Fibroblast of skin of abdomen (primary cell): Measurements from ENCODE around the gene SH3RF1.

Experiments
- DNase-seq: peaks from one replicate; pipeline ENCODE4 v3.0.0-alpha.2; 2013

The SH3RF1 gene

DNA sequence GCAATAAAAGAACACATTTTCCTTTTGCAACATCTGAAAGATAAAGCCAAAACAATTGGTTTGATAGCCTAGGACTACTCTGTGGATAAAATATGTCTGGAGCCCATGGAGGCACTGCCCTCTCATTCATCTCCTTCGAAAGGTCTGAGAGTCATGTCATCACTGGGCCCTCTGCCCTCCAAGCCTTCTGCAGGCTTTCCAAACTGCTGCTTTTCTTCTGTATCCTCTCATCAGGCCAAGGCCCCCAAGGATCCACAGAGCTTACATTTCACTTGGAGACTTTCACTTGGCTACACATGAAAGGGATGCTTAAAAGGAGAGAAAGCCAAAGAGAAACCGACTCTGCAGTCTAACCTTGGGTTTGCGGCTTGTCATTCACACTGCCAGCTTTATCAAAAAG lies 109.9 kb downstream of the SH3RF1 start:
- peak; percentile 42 for DNase-seq

DNA sequence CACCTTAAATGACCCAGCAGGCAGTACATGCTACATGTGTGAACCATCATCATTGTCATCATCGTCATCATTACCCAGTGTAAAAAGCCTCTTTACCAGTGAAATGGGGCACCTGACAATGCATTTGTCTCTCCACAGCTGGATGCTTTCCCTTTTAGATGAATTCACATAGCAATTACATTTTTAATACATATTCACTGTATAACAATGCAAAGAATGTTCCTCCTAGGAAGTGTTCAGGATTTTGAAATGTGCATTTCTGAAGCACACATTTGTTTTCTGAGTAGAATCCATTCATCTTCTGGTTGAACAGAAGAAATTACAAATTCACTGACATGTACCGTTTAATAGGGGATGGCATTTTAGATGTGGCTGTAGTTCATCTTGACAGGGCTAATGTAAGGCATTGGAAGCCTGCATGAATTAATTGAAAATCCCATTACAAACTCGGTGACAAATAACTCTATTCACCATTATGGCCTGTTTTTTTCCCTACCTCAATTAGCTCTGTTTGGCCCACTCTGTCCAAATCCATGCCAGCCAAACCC lies 111.1 kb downstream of the SH3RF1 start:
- DNase-seq: peak; percentile 86

DNA sequence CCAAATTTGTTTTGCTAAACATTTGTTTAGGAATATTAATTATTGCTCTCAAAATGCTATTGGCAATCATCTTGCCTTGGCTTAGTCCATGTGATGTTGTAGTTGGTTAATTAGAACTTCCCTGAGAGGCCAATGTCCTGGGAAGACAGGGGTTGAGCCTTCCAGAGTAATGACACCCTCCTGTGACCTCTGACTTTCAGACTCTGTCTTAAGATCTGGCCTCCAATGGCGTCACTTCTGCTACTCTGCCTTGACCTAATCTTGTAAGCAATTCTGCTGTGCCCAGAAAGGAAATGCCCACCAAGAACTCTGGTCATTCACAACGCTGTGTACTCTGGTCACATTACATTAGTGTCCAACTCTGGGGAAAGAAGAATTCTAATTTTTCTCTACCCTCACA lies 111.9 kb downstream of the SH3RF1 start:
- DNase-seq: no peak

DNA sequence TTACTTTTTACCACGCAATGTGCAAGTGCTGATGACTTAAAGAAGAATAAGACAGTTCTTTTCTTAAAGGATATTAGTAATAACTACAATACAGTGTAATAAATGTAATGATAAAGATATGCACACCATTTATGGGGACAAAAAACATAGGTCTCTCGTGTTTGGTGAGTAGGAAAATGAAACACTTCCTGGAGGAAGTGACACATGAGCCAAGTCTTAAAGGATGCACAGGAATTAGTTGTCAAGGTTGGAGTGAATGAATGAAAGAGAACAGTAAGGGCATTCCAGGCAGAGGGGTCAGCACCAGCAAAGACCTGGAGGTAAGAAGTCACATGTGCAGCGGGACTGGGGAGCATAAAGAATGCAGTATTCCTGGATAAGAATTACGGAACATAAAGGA lies 112.7 kb downstream of the SH3RF1 start:
- DNase-seq: no peak

DNA sequence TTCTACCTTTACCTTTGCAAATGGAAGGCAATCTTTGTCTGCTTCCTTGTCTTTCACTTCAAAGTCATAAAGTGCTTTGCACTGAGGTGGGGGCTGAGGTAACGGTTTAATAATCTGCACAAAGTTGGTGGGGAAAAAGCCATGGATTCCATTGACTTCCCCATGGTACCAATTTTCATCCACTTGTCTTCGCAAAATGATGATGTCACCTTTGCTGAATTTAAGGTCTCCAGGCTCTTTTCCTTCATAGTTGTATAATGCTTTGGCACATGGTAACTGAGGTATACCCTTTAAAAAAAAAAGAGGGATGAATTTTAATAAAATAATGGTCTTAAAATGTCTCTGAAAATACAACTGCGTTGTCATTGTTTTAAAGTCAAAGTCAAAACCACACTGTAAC lies 114.4 kb downstream of the SH3RF1 start:
- no peak for DNase-seq

DNA sequence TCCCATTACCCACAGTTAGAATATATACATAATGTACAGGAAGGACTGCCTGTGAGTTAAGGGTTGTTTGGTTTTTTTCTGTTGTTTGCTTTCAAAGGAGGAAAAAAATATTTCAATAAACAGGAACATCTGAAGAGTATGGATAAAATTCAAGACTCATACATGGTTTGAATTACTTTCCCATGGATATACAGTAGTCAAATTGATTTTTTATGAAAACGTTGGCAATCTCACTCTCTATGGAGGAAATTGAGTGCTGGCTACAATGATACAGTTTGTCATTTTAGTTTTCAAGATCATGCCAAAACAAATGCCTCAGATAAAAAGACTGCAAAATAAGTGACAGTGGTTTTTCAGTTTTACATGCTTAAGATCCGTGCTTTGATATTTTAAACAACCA lies 116.6 kb downstream of the SH3RF1 start:
- DNase-seq: no peak

DNA sequence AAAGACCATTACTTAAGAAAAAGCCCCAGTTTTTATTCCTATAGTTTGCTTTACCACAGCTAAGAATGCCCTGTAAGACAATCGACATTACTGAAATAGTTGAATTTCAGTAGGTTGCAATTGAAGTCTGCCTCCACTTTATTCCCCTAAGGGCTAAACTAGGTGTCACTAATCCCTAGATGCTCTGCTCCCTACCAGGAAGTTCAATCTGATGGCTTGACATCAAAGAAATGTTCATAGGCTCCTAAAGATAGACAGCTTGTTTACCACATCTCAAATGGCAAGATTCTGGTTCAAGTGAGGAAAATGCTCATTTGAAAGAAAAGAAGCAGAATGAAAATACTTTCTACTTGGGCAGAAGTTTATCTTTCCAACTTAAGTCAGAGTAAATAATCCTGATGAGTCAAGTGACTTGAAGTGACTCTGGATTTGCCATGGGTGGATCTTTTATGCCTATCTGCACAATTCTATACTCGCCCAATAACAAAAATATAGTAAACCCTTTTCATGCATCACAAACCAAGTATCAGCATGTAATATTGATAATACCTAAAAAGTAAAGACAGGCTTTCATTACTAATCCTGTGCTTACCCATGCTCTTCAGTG lies 117.2 kb downstream of the SH3RF1 start:
- DNase-seq: no peak

DNA sequence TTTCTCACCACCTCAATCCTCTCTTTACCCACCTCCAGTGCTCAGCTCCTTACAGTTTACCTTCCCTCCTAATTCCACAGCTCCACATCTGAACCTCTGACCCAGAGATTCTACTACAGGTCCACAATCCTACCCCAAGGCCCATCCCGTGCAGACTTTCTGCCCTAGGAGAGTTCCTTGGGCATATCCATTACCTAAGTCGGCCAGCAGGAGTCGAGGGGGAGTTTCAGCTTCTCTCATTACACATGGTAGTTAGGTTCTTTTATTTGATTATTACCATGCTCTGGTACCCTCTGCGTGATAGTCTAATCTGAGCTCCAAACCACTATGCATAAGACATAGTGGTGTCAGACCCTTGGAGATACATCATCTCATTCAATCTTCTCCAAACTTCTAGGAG lies 117.9 kb downstream of the SH3RF1 start:
- DNase-seq: no peak

DNA sequence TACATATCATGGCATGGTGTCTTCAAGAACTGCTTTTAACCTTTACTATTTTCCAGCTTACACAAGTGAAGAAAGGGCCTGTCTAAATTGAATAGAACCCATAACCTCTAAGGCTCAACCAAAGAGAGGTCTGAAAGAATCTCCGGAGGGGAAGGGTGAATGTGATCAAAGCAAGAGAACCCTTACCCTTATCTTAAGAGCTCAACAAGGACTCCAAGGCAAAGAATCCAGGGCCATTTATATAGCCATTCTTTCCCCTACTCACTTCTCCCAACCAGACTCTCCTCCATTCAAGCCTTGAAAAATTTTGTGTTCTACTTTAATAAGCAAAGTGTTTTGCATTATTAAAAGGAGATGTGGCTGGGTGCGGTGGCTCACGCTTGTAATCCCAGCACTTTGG lies 118.7 kb downstream of the SH3RF1 start:
- no peak for DNase-seq

DNA sequence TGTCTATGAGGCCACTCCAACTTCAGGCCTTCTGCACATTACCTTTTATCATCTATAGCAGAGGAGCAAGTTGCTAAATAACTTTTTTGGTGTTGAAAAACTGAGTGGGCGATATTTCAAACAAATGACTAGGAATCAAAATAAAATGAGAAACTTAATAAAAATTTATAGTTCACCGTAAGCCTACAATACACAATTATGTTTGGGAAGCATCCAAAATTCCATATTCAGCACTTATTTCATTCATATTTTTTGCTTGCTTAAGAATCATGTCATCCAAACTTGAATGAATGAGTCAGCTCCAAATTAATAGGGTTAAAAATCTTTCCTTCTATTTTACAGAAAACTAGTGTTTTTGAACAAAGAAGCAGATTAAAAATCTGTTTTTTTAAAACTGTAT lies 119.1 kb downstream of the SH3RF1 start:
- peak; percentile 64 for DNase-seq

DNA sequence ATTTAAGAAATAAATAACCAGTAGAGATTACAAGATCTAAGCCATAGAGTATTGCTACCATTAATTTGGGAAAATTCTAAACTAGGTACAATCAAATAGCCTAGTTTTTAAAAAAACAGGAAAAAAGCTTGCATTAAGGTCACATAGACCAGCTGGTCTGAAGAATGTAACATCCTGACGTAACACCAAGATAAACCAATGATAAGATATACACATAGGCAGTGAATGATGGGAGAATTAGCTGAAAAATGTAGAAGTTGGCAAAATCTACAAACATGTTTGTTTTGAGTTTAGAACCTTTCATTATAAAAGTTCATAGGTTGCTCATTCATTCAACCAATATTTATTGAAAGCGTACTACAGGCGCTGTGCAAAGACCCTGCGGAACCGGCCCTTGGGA lies 120.0 kb downstream of the SH3RF1 start:
- no peak for DNase-seq

DNA sequence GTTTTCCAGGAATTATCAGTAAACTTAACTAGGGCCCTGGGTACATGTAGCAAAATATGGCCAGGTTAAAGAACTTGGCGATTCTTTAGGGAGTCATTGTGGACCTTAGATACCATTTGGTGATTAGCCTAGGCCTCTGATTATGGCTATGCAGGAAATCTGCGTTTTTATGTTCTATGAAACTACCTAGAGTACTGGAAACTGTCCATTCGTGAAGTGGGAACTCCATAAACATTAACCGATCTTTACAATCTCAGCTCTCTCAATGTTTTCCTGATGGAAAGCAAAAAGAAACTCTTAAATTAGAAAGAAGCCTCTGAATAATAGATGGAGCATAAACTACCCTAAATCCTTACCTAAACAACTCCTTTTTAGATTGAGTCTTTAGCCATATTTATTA lies 121.9 kb downstream of the SH3RF1 start:
- DNase-seq: no peak

DNA sequence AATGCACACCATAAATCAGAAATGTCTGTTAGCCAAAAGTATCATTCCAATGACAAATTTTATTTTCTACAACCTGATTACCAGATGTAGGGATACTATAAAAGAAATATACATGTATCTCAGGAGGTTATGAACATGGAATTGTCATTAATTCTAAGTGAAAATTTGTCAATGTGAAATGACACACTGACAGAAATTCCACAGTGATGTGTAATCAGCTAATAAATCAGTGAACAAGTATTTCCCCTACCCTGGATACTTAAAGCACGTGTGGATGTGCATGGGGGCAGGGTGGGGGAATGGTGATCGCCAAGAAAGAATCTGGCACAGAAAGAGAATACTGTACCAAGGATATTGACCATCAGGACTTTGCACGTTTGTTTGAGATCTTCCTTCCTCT lies 123.6 kb downstream of the SH3RF1 start:
- peak; percentile 85 for DNase-seq

DNA sequence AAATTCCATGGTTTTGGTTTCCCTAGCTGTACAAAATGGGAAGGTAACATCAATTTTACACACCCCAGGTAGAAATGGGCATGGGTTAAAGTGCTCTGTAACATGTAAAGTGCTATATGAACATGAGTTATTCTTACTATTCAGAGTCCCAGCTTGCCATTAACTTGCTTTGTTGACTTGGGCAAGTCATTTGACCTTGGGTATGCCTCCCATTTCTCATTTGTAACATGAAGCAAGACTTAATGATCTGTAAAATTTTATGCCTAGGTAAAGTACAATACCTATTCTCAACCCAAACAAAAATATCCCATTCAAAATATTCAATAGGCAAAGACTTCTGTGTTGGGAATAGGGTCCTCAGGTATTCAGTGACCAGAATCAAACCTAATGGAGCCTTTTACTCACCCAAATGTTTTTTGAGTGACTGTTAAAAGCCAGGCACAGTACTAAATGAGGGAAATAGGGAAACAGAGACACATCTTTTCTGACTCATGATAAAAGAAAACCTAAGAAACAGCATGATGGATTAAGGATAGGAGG lies 126.6 kb downstream of the SH3RF1 start:
- DNase-seq: no peak

DNA sequence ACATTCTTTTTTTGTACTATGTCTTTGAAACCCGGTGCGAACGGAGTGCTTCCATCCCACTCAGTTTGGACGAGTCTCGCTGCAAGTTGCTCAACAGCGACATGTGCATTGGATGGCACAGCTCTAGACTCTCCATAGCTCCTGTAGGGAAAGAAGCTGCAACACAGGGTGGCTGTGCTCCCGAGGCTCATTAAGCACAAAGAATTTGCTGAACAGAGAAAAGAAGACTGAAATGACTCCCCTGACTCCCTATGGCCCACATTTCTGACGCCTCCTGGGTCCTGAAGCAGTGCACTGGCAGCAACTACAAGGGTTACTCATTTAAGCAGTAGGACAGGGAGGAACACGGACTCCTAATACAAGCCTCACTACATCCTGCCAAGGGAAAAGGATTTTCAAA lies 127.4 kb downstream of the SH3RF1 start:
- no peak for DNase-seq

DNA sequence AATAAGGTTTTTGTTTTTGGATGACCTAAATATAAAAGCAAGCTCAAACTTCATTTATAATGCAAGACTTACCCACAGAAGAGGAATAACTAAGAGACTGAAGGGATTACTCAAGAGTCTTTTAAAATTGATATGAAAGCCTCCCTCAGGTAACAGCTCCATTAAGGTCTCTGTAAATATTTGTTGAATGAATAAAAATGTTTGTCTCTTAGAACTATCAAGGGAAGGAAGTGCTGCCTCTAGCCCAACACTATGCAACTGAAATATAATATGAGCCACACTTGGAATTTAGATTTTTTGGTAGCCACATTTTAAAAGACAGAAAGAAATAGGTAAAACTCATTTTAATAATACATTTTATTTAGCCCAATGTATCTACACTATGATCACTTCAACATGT lies 127.8 kb downstream of the SH3RF1 start:
- no peak for DNase-seq

DNA sequence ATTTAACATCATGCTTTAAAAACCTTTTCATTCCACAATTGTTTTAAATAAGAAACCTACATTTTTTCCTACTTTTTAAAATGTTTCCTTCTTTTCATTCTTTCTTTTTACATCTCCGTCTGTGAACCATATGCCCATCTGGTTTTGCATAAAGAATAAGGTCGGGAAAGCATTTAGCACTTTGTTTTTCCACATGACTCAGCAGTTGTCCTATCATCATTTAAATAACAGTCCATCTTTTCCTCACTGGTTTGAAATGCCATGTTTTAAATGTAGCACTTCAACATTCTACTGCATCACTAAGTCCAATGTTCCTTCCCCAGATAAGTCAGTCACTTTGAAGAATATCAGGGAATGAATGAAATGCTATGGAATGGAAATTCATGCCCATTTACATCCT lies 128.4 kb downstream of the SH3RF1 start:
- DNase-seq: peak; percentile 76

DNA sequence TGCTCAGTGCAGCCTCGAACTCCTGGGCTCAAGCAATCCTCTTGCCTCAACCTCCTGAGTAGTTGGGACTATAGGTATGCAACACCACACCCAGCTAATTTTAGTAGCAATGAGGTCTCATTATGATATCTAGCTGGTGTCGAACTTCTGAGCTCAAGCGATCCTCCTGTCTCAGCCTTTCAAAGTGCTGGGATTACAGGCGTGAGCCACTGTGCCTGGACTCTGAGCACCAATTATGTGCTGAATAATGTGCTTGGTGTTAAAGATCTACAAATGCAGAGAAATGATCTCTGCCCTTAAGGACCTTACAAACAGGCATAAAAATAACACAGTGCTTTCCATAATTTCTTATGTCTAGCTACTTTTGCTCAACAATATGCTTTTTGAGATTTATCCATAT lies 131.7 kb downstream of the SH3RF1 start:
- no peak for DNase-seq

DNA sequence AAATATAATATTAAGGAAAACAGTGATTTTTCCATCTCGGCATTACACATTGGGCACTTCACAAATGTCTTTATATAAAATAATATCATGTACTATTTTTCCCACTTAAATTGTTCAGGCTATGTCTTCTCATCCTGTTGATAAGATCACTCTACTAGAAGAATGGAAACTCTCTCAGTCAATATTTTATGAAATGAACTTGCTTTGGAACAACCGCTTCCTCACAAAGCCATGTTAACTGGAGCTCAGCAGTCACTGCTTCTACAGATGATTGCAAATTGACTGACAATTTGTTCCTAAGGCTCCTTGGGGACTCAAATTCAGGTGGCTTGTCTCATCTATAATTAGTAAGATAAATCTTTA lies 133.2 kb downstream of the SH3RF1 start:
- no peak for DNase-seq

DNA sequence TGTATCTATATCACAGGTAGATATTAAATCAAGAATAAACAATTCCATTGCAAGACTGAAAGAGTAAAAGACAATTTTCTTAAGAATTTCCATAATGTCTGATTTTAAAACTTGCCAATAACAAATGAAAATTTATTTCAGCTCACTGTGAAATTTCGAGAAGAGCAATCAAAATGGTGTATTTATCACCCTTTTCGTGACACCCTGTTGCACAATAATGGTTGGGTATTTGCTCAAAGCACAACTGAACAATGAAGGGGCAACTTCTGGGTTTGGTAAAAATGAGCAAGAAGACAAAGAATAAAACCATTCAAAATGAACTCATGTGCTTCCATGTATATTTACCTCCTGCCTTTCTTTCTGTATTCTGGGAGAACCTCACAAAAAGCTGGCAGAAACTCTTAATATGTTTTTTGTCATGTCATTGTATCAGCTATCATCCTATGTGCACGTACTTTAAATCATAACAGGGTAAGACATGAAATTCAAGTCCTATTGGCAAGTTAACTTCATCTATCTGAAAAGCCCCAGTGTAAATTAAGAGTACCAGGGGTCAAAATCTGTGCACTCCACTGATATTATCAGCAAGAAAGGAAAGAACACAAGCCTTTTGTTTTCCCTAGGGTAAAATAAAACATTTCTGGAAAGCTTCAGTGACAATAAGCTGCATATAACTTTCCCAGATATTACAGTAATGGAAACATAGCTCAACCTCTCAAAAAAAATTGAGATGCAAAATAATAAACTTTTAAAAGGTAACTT lies 133.8 kb downstream of the SH3RF1 start:
- DNase-seq: no peak

DNA sequence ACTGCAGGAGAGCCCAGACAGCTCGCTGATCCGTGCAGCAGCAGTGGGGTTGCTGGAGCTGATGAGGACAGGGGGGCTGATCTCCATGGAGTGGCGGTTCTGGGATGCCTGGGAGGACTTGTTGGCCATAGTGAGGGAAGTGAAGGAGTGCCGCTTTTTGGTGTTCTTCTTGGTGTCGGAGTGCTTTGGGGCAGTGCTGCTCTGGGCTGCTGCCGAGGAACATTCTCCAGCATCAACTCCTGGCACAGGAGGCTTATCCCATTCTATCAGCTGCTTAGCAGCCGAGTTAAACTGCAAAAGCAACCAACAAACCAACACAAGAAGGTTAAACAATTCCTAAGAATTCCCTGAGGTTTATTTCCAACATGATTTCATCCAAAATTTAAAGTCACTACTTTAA lies 134.4 kb downstream of the SH3RF1 start:
- no peak for DNase-seq

DNA sequence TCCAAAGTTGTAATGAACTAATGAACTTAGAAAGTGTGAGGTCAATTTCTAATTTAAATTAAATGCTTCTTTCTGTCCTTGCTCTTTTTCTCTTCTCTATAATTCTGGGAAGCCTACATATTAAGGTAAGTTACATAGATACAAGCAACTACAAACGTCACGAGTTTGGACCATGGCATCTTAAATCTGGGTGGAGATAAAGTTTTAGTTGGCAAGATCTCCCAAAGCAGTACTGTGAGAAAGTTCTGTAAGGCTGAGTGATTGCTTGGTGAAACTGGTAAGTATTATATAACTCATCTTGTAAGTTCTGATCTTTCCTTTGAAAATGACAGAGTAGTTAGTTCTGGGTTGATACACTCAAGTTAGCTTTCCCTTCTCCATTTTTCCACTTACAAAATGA lies 135.0 kb downstream of the SH3RF1 start:
- DNase-seq: no peak

DNA sequence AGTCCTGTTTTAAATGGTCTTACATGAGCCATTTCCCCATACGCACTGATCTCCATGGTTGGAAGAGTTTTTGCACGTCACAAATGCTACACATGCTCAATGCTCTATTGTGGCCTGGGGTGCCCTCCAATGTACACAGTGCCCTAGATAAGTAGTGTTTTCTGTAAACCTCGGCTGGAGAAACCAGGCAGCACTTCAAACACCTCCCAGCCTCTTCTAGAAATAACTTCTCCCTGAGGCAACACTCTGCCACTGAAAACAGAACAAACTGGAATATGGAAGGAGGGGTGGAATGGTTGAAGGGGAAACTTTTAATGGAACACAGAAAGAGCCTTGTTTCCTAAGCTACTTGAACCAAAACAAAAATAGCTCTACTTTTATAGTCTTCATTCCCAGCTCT lies 136.8 kb downstream of the SH3RF1 start:
- DNase-seq: no peak
